Thoracic aorta endothelial cell (primary cell): Measurements from ENCODE around the gene ACE2. TPM values are rescaled to one million over a fixed set of nuclear protein-coding genes. Genes with fewer than 3 reads are reported as not detected.

Experiments
- total RNA-seq: library from RNA; depleted of rRNA; stranded (reverse); fragments of >200 nt; gene quantifications from 2 replicates; pipeline ENCODE4 v1.2.3, GENCODE V29; 2012

The ACE2 gene
- not detected in 2 replicates for total RNA-seq

DNA sequence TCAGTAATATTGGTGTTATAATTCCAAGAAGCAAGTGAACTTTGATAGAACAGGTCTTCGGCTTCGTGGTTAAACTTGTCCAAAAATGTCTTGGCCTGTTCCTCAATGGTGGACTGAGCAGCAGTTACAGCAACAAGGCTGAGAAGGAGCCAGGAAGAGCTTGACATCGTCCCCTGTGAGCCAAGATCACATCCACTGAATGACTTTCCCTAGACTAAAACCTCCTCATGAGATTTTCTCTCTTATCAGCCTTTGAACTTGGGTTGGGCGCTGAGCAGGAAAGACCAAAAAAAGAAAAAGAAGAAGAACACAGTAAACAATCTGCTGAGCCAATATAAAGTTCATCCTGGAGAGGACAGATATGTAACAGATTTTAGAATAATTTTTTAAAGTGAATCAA lies at the start of gene ACE2:
Gene ACE2 (minus strand): TSS at position 216 of the 400 bp plus-strand sequence. CDS start 49 bp downstream, at position 167.

Other genes with a start within 250 kb of the ACE2 start
- gene VEGFD, start 216.5 kb downstream of the ACE2 start, total RNA-seq: 0.53 and 0.65 TPM in 2 replicates
- 141 and 163 TPM in 2 replicates for gene PIR, start 107.6 kb downstream of the ACE2 start, total RNA-seq
- 157 and 166 TPM in 2 replicates for gene BMX, start 100.2 kb downstream of the ACE2 start, total RNA-seq
- gene CLTRN, start 63.8 kb upstream of the ACE2 start, total RNA-seq: not detected in 2 replicates
- gene CA5B, start 137.3 kb upstream of the ACE2 start, total RNA-seq: 5.5 and 10.0 TPM in 2 replicates
- 2.9 and 5.5 TPM in 2 replicates for gene ZRSR2, start 189.5 kb upstream of the ACE2 start, total RNA-seq